ENCODE results near the gene FKBP8.

DNA sequence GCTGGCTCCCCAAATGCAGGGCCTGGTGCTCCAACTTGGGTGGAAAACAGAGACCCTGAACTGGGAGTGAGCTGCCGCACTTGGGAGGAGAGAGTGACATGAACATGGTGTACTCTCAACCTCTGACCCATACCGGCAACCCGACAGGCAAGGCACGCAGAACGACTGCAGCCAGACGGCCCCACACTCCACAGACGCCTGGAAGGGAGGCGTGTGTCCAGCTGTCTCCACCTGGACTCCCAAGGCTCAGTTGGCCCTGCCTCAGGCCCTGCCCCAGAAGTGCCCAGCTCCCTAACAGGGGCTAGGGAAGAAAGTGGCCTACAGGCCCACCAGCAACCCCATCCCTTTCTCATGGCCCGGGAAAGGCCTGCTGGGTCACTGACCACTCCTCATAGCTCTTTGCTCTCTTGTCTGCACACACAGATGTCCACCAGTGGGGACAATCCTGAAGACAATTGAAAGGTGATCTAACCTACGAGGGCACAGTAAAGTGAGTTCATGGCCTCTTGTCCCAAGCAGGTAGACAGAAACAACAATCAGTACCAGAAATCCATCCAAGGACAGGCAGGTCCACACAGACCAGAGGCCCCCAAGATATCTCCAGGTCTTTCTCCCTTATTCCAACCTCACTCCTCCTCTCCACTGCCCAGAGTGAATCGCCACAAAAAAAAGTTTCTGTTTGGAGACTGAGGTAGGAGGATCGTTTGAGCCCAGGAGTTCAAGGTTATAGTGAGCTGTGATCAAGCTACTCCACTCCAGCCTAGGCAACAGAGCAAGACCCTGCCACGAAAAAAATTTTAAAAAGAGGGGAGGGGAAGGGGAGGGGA, 49.7 kb downstream of the FKBP8 start:
- no peak for TF ChIP-seq CTCF (IDR thresholded peaks at IDR 0.05; ENCODE audit: poor library complexity)
- no peak for TF ChIP-seq EZH2 (IDR thresholded peaks at IDR 0.05; ENCODE audit: borderline replicate concordance)
- no peak for TF ChIP-seq EZH2phosphoT487 (IDR thresholded peaks at IDR 0.05; ENCODE audit: low read depth, severe bottlenecking, unreplicated experiment)
